Measurements from ENCODE around the gene DAB2IP.

DAB2IP gene

GRCh38 chr9:121663591-121663990 is 12.2 kb downstream of the DAB2IP start:
- no peak for DNase-seq (ENCODE audit: low read depth)

GRCh38 chr9:121666294-121666693 is 14.9 kb downstream of the DAB2IP start:
- no peak for DNase-seq (ENCODE audit: low read depth)

- no peak for DNase-seq (ENCODE audit: low read depth)
These were observed 15.8 kb downstream of the DAB2IP start for GRCh38 chr9:121667214-121667613.

GRCh38 chr9:121667890-121668289 is 16.5 kb downstream of the DAB2IP start:
- DNase-seq (ENCODE audit: low read depth): no peak

- DNase-seq (ENCODE audit: low read depth): no peak
These were observed 19.0 kb downstream of the DAB2IP start for GRCh38 chr9:121670431-121670830.

GRCh38 chr9:121671612-121672155 is 20.2 kb downstream of the DAB2IP start:
- DNase-seq (ENCODE audit: low read depth): no peak

- DNase-seq (ENCODE audit: low read depth): no peak
These were observed 20.8 kb downstream of the DAB2IP start for GRCh38 chr9:121672213-121672612.

- no peak for DNase-seq (ENCODE audit: low read depth)
These were observed 21.6 kb downstream of the DAB2IP start for GRCh38 chr9:121672986-121673385.

- no peak for DNase-seq (ENCODE audit: low read depth)
These were observed 22.1 kb downstream of the DAB2IP start for GRCh38 chr9:121673576-121673975.

GRCh38 chr9:121674017-121674416 is 22.6 kb downstream of the DAB2IP start:
- no peak for DNase-seq (ENCODE audit: low read depth)

GRCh38 chr9:121674952-121675351 is 23.5 kb downstream of the DAB2IP start:
- DNase-seq (ENCODE audit: low read depth): no peak

GRCh38 chr9:121675381-121675780 is 23.9 kb downstream of the DAB2IP start:
- no peak for DNase-seq (ENCODE audit: low read depth)

GRCh38 chr9:121675969-121676822 is 24.8 kb downstream of the DAB2IP start:
- no peak for DNase-seq (ENCODE audit: low read depth)

GRCh38 chr9:121676926-121677325 is 25.5 kb downstream of the DAB2IP start:
- no peak for DNase-seq (ENCODE audit: low read depth)

- DNase-seq (ENCODE audit: low read depth): no peak
These were observed 27.1 kb downstream of the DAB2IP start for GRCh38 chr9:121678501-121679022.

- no peak for DNase-seq (ENCODE audit: low read depth)
These were observed 28.6 kb downstream of the DAB2IP start for GRCh38 chr9:121679901-121680635.

- DNase-seq (ENCODE audit: low read depth): no peak
These were observed 30.0 kb downstream of the DAB2IP start for GRCh38 chr9:121681404-121681803.

GRCh38 chr9:121682201-121682600 is 30.8 kb downstream of the DAB2IP start:
- DNase-seq (ENCODE audit: low read depth): no peak

- no peak for DNase-seq (ENCODE audit: low read depth)
These were observed 31.6 kb downstream of the DAB2IP start for GRCh38 chr9:121682926-121683515.

GRCh38 chr9:121683652-121684051 is 32.2 kb downstream of the DAB2IP start:
- no peak for DNase-seq (ENCODE audit: low read depth)

GRCh38 chr9:121684381-121685145 is 33.1 kb downstream of the DAB2IP start:
- DNase-seq (ENCODE audit: low read depth): no peak

Measured in stimulated activated CD8-positive, alpha-beta memory T cell treated with anti-CD3 and anti-CD28 coated beads, Interleukin-12 subunit alpha, Interleukin-12 subunit beta, amount 100 ng/mL, for 4 hours (primary cell).